HepG2 (cell line): Measurements from ENCODE around the gene ZNF816. TPM values are rescaled to one million over a fixed set of nuclear protein-coding genes. Genes with fewer than 3 reads are reported as not detected.
A peak's percentile ranks its signal among the peaks of the same experiment; 100 is the strongest.

Experiments
- ARID2 ChIP-seq: sonication (generic); formaldehyde crosslinking; IDR thresholded peaks from 2 replicates; pipeline ENCODE4 v1.8.1; 2022; ENCODE audit warnings: mild to moderate bottlenecking, missing genetic modification reagents, borderline replicate concordance
- CEBPB ChIP-seq: IDR thresholded peaks from 2 replicates; pipeline ENCODE4 v1.6.1; 2011; ENCODE audit warnings: low read depth, low read length, improper control_type of control experiment, borderline replicate concordance
- CEBPG ChIP-seq: IDR thresholded peaks from 2 replicates; pipeline ENCODE4 v1.6.1; 2016
- CTCF ChIP-seq: sonication (generic); formaldehyde crosslinking; IDR thresholded peaks from 2 replicates; pipeline ENCODE4 v1.5.0; 2020; ENCODE audit warnings: mild to moderate bottlenecking, missing genetic modification reagents, moderate library complexity
- GABPA ChIP-seq, 2 experiments: IDR thresholded peaks; 2 replicates each; pipeline ENCODE4 v1.6.1; 2011 to 2016; ENCODE audit warnings: low read depth in 2 of 2, low read length in 1 of 2, missing biosample characterization in 1 of 2, missing genetic modification characterization in 1 of 2
- JDP2 ChIP-seq: sonication (generic); formaldehyde crosslinking; IDR thresholded peaks from 2 replicates; pipeline ENCODE4 v1.8.1; 2022; ENCODE audit warnings: missing genetic modification reagents, borderline replicate concordance
- MYC ChIP-seq: sonication (generic); formaldehyde crosslinking; IDR thresholded peaks from 2 replicates; pipeline ENCODE4 v1.9.0; 2021; ENCODE audit warnings: missing genetic modification reagents, borderline replicate concordance
- NCOA2 ChIP-seq: sonication (generic); formaldehyde crosslinking; IDR thresholded peaks from 2 replicates; pipeline ENCODE4 v1.8.0; 2022; ENCODE audit warnings: inconsistent platforms
- RFX5 ChIP-seq: IDR thresholded peaks from 2 replicates; pipeline ENCODE4 v1.6.1; 2011; ENCODE audit warnings: low read depth, low read length, improper control_type of control experiment
- SOX6 ChIP-seq, 2 experiments: fragments of 450-650 bp in 1 of 2; sonication (generic) in 1 of 2; formaldehyde crosslinking in 1 of 2; IDR thresholded peaks; 2 replicates each; pipeline versions ENCODE4 v1.4.0 to v1.6.1; 2017 to 2020; ENCODE audit warnings: antibody characterized with exemption in 1 of 2, mild to moderate bottlenecking in 1 of 2, missing genetic modification reagents in 1 of 2
- TEAD3 ChIP-seq: optimal IDR thresholded peaks from 2 replicates; pipeline ENCODE3; 2016; ENCODE audit warnings: borderline replicate concordance
- ZBTB33 ChIP-seq: sonication (generic); formaldehyde crosslinking; IDR thresholded peaks from 2 replicates; pipeline ENCODE4 v1.4.0; 2020; ENCODE audit warnings: missing genetic modification reagents
- ZC3H13 ChIP-seq: sonication (generic); formaldehyde crosslinking; IDR thresholded peaks from 2 replicates; pipeline ENCODE4 v1.8.1; 2023; ENCODE audit warnings: mild to moderate bottlenecking, missing genetic modification reagents, moderate library complexity
- ZNF496 ChIP-seq: sonication (generic); formaldehyde crosslinking; IDR thresholded peaks from 2 replicates; pipeline ENCODE4 v1.8.1; 2023; ENCODE audit warnings: mild to moderate bottlenecking, moderate library complexity, missing genetic modification reagents; ENCODE audit not compliant: insufficient replicate concordance
- ZNF616 ChIP-seq: sonication (generic); formaldehyde crosslinking; IDR thresholded peaks from 2 replicates; pipeline ENCODE4 v1.5.0; 2020; ENCODE audit warnings: low read depth, mild to moderate bottlenecking, missing genetic modification reagents
- ZNF687 ChIP-seq: sonication (generic); formaldehyde crosslinking; IDR thresholded peaks from 2 replicates; pipeline ENCODE4 v1.5.1; 2020; ENCODE audit warnings: mild to moderate bottlenecking, missing genetic modification reagents, moderate library complexity
- ZNF710 ChIP-seq: sonication (generic); formaldehyde crosslinking; IDR thresholded peaks from 2 replicates; pipeline ENCODE4 v1.5.0; 2020; ENCODE audit warnings: mild to moderate bottlenecking, missing genetic modification reagents, borderline replicate concordance
- polyA plus RNA-seq, 8 experiments: library from polyadenylated mRNA; depleted of rRNA in 3 of 8; stranded (reverse) in 7 of 8; unstranded in 1 of 8; fragments of >200 nt; fragmentation: Illumina TruSeq in 4 of 8; extraction: Trizol in 4 of 8; gene quantifications; 2 replicates each; pipeline versions ENCODE4 v1.2.1 to v1.2.3, GENCODE V29; 2011 to 2016; ENCODE audit warnings: low read depth in 4 of 8, missing spikeins in 1 of 8, mixed read lengths in 1 of 8; ENCODE audit not compliant: insufficient read depth in 1 of 8
- total RNA-seq, 5 experiments: library from RNA; depleted of rRNA; stranded (reverse); fragments of >200 nt; fragmentation: Illumina TruSeq; extraction: Trizol; gene quantifications; 2 replicates each; pipeline ENCODE4 v1.2.3, GENCODE V29; 2016; ENCODE audit warnings: low read depth in 1 of 5

The ZNF816 gene
- total and polyA plus RNA-seq, 2 of the 13 experiments (the other 11 are each of a cell fraction or from before 2014, with no cell fraction given) = 5.2 to 14.1 TPM

- TF ChIP-seq CTCF (peak; percentile 25; the same call in 1 of the 2 replicates), ZBTB33 (CRISPR knock-in tag) (peak; percentile 32; the same call in 1 of the 2 replicates), ZNF616 (CRISPR knock-in tag) (no peak), RFX5 (no peak), CEBPB (peak; percentile 79), CEBPG (CRISPR knock-in tag) (peak; percentile 79), ZNF496 (CRISPR knock-in tag) (no peak), TEAD3 (CRISPR knock-in tag) (peak; percentile 23), ZNF710 (CRISPR knock-in tag) (0 out of 2 replicates have a peak, but pooled peaks have one; percentile 31), ARID2 (CRISPR knock-in tag) (0 out of 2 replicates have a peak, but pooled peaks have one; percentile 12), ZC3H13 (CRISPR knock-in tag) (peak; percentile 73; the same call in 1 of the 2 replicates), GABPA (IDR thresholded peaks at IDR 0.05; ENCODE audit: low read depth, low read length) (no peak), GABPA (CRISPR knock-in tag; IDR thresholded peaks at IDR 0.05; ENCODE audit: low read depth) (no peak), ZNF687 (CRISPR knock-in tag) (peak; percentile 41), SOX6 (IDR thresholded peaks at IDR 0.05) (no peak), SOX6 (CRISPR knock-in tag; IDR thresholded peaks at IDR 0.05) (0 out of 2 replicates have a peak, but pooled peaks have one; percentile 11), NCOA2 (CRISPR knock-in tag) (no peak), JDP2 (CRISPR knock-in tag) (no peak), MYC (CRISPR knock-in tag) (peak; percentile 23; the same call in 1 of the 2 replicates)
Measured at GRCh38 chr19:52923778-52924593, 38.7 kb downstream of the ZNF816 start (continued).
